Measurements from ENCODE around the gene SLC9B2. TPM values are rescaled to one million over a fixed set of nuclear protein-coding genes. Genes with fewer than 3 reads are reported as not detected.

Gene SLC9B2, protein sequence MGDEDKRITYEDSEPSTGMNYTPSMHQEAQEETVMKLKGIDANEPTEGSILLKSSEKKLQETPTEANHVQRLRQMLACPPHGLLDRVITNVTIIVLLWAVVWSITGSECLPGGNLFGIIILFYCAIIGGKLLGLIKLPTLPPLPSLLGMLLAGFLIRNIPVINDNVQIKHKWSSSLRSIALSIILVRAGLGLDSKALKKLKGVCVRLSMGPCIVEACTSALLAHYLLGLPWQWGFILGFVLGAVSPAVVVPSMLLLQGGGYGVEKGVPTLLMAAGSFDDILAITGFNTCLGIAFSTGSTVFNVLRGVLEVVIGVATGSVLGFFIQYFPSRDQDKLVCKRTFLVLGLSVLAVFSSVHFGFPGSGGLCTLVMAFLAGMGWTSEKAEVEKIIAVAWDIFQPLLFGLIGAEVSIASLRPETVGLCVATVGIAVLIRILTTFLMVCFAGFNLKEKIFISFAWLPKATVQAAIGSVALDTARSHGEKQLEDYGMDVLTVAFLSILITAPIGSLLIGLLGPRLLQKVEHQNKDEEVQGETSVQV
- 15.6 TPM for total RNA-seq

DNA sequence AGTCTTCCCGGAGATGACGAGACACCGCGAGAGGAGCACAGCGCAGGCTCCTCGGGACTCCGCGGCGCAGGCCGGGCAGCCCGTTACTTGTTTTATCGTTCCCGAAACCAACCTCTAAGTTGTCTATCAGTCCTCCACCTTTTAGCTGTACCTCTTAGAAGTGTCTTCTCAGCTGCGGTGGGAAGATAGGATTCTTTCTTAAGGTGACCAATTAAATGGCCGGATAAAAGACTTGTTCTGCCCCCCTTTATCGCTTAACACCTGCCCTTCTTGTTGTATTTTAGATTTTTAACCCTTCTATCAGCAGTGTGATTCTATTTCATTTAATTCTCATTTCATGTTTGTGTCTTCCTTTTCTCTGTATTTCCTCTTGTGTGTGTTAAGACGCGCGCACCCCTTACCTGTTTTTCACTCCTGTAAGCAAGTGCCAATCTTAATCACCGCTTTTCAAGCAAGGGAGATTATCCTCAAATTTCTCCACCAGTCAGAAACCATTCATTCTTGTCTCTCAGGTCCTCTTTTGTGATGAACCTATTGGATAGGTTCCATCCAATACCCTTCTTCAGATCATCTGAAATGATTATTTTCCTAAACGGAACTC lies at the start of gene SLC9B2:
Gene SLC9B2 (minus strand): TSS at position 15 of the 601 bp plus-strand sequence. CDS start 9,211 bp downstream, outside the sequence.
- TF ChIP-seq, protein P1, sequence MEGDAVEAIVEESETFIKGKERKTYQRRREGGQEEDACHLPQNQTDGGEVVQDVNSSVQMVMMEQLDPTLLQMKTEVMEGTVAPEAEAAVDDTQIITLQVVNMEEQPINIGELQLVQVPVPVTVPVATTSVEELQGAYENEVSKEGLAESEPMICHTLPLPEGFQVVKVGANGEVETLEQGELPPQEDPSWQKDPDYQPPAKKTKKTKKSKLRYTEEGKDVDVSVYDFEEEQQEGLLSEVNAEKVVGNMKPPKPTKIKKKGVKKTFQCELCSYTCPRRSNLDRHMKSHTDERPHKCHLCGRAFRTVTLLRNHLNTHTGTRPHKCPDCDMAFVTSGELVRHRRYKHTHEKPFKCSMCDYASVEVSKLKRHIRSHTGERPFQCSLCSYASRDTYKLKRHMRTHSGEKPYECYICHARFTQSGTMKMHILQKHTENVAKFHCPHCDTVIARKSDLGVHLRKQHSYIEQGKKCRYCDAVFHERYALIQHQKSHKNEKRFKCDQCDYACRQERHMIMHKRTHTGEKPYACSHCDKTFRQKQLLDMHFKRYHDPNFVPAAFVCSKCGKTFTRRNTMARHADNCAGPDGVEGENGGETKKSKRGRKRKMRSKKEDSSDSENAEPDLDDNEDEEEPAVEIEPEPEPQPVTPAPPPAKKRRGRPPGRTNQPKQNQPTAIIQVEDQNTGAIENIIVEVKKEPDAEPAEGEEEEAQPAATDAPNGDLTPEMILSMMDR (IDR thresholded peaks at IDR 0.05): no peak
- Histone ChIP-seq H3K4me1 (peaks cover 3 to 9% of the 10 kb centered on the region in 2 donors), H3K9me3 (no peaks in the 10 kb centered on the region), H3K27ac (peak within 1 kb of the TSS; percentile 89 to 91), H3K27me3 (no peaks in the 10 kb centered on the region), H3K36me3 (peaks cover 10 to 17% of the 10 kb centered on the region in 2 donors), H3K4me3 (peak within 1 kb of the TSS; percentile 58 to 85)
- no peak for DNase-seq (ENCODE audit: low spot score in 2 of 2)
- intact Hi-C loops (cut with DNase I): loop anchor here (2.0 to 5.0 kb wide), 4 partner anchors 22 to 730 kb away; partner anchors contain the start of genes BDH2, SLC39A8 and SLC9B1

DNA sequence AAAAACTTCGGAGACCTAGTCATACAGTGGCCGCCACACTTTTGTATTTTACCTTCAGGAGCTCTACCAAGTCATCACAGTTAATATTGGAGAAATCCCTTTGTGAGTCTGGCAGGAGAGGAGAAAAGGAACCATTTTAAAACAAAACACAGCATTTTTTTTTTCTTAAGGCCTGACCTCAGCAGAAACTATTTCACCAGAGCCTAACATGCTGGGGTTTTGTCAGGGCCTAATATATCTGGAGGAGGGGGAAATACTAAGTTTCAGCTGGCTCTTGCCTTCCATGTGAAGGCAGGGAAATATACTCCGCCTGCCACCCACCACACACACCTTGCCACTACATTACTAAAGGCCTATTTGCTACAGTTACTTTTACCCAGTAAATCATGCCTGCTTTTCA lies 49.6 kb upstream of the SLC9B2 start:
- H3K27me3 ChIP-seq: no peaks in the 10 kb centered on the region

DNA sequence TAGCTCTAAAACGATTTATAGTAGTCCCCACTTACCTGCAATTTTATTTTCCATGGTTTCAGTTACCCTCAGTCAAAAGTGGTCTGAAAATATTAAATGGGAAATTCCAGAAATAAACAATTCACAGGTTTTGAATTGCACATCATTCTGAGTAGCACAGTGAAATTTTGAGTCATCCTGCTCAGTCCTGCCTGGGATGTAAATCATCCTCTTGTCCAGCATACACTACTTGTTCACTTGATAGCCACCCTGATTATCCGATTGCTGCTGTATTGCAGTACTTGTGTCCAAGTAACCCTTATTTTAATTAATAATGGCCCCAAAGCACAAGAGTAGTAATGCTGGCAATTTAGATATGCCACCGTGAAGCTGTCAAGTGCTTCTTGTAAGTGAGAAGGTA lies 46.6 kb upstream of the SLC9B2 start:
- Histone ChIP-seq H3K4me1 (no peaks in the 10 kb centered on the region), H3K36me3 (no peaks in the 10 kb centered on the region), H3K27ac (no peak overlapping the region), H3K9me3 (no peaks in the 10 kb centered on the region), H3K27me3 (no peaks in the 10 kb centered on the region), H3K4me3 (no peak overlapping the region)
- no peak for DNase-seq (ENCODE audit: low spot score in 2 of 2)
- TF ChIP-seq, protein P1 (IDR thresholded peaks at IDR 0.05): no peak
- intact Hi-C loops (cut with DNase I): no loop called here

More for the DNA sequence above, 49.6 kb upstream of the SLC9B2 start:
- H3K36me3 ChIP-seq: no peaks in the 10 kb centered on the region
- TF ChIP-seq, protein P1 (IDR thresholded peaks at IDR 0.05): no peak
- H3K4me3 ChIP-seq: no peak overlapping the region
- DNase-seq (ENCODE audit: low spot score in 2 of 2): no peak
- H3K9me3 ChIP-seq: no peaks in the 10 kb centered on the region
- no peak overlapping the region for H3K27ac ChIP-seq
- intact Hi-C loops (cut with DNase I): no loop called here
- no peaks in the 10 kb centered on the region for H3K4me1 ChIP-seq

DNA sequence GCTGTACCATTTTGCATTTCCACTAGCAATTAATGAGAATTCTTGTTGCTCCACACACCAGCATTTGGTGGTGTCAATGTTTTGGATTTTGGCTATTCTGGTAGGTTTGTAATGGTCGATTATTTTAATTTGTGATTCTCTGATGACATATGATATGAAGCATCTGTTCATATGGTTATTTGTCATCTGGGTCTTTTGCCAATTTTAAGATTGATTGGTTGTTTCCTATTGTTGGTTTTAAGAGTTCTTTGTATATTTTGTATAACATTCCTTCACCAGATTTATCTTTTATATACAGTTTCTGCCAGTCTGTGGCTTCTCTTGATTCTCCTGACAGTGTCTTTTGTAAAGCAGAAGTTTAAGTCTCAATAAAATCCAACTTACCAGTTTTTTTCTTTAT lies 41.6 kb upstream of the SLC9B2 start:
- no peaks in the 10 kb centered on the region for H3K4me1 ChIP-seq
- TF ChIP-seq, protein P1 (IDR thresholded peaks at IDR 0.05): no peak
- DNase-seq (ENCODE audit: low spot score in 2 of 2): no peak
- no peaks in the 10 kb centered on the region for H3K27me3 ChIP-seq
- no peaks in the 10 kb centered on the region for H3K9me3 ChIP-seq
- intact Hi-C loops (cut with DNase I): no loop called here
- H3K27ac ChIP-seq: no peak overlapping the region
- H3K36me3 ChIP-seq: no peaks in the 10 kb centered on the region
- no peak overlapping the region for H3K4me3 ChIP-seq

DNA sequence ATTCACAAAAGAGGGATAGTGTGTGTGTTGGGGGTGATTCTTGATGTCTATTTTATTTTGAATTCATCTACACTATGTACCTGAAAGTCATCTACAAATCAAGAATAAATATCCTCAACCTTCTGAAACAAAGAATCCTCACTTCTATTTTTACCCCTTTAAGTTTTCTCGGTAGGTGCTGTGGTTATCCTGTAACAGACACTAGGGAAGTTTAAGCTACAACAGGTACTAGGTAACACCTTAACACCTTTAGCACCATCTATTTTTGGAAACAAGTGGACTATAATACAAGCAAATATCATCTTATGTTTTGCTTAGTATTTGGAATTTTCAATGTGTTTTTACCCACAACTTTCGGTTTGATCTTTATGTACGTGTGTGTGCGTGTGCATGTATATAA lies 35.0 kb upstream of the SLC9B2 start:
- intact Hi-C loops (cut with DNase I): no loop called here
- Histone ChIP-seq H3K9me3 (no peaks in the 10 kb centered on the region), H3K4me1 (no peaks in the 10 kb centered on the region), H3K27me3 (no peaks in the 10 kb centered on the region), H3K4me3 (no peak overlapping the region), H3K27ac (no peak overlapping the region), H3K36me3 (no peaks in the 10 kb centered on the region)
- DNase-seq (ENCODE audit: low spot score in 2 of 2): no peak
- TF ChIP-seq, protein P1 (IDR thresholded peaks at IDR 0.05): no peak
